Ectodermal cell (in vitro differentiated cells): ENCODE results near the gene WNT11.

Experiments used
- H3K27ac ChIP-seq: 2 replicates; pipeline ENCODE4 v1.7.0; 2013; ENCODE audit warnings: mild to moderate bottlenecking, low read depth, low read length; ENCODE audit not compliant: insufficient read depth, poor library complexity, severe bottlenecking
- H3K27me3 ChIP-seq: 2 replicates; pipeline ENCODE4 v1.7.0; 2013; ENCODE audit warnings: mild to moderate bottlenecking, low read length; ENCODE audit not compliant: insufficient read depth, control insufficient read depth, poor library complexity, severe bottlenecking
- H3K36me3 ChIP-seq: one replicate; pipeline ENCODE4 v1.7.0; 2013; ENCODE audit warnings: low read length; ENCODE audit not compliant: control insufficient read depth, insufficient read depth
- H3K4me1 ChIP-seq: one replicate; pipeline ENCODE4 v1.7.0; 2013; ENCODE audit warnings: low read length; ENCODE audit not compliant: control insufficient read depth, insufficient read depth
- H3K4me3 ChIP-seq: 2 replicates; pipeline ENCODE4 v1.7.0; 2013; ENCODE audit warnings: low read depth, low read length, control low read depth; ENCODE audit not compliant: insufficient read depth
- H3K9me3 ChIP-seq: 2 replicates; pipeline ENCODE4 v1.7.0; 2013; ENCODE audit warnings: mild to moderate bottlenecking, low read length, moderate library complexity; ENCODE audit not compliant: control insufficient read depth
- WGBS, 2 experiments: methylation state at CpG; one replicate each; pipeline ENCODE4 v1.1.7; 2013; ENCODE audit warnings: missing lambda C conversion rate in 2 of 2; 5-methylcytosine and 5-hydroxymethylcytosine counted together

WNT11 gene

GRCh38 chr11:76175783-76176182 lies 30.5 kb downstream of the WNT11 start:
- Histone ChIP-seq H3K36me3 (no peaks in the 10 kb centered on the region), H3K9me3 (no peaks in the 10 kb centered on the region), H3K4me3 (no peak overlapping the region), H3K4me1 (peaks cover 5% of the 10 kb centered on the region), H3K27ac (no peak overlapping the region), H3K27me3 (no peaks in the 10 kb centered on the region)
- WGBS, 2 experiments = 83 to 84% methylated on average over 4 of the region's 4 CpGs

DNA sequence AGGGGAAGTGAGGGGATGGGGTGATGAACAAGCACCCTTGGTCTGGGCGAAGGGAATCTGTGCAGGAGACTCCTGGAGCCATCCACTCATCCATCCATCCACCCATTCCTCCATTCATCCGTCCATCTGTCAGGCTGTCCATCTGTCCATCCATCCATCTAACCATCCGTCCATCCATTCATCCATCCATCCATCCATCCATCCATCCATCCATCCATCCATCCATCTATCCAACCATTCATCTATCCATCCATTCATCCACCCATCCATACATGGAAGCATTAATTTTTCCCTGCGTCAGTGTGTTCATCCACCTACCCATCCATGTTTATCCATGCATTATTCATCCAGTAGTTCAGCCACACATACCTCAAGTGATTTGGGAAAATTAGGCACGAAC lies 32.0 kb downstream of the WNT11 start:
- H3K4me3 ChIP-seq = no peak overlapping the region
- 87 to 93% methylated on average over 5 of the region's 5 CpGs for WGBS, 2 experiments
- no peaks in the 10 kb centered on the region for H3K36me3 ChIP-seq

GRCh38 chr11:76173663-76174062 lies 32.6 kb downstream of the WNT11 start:
- no peak overlapping the region for H3K27ac ChIP-seq
- no peaks in the 10 kb centered on the region for H3K9me3 ChIP-seq
- H3K27me3 ChIP-seq = no peaks in the 10 kb centered on the region
- 91 to 95% methylated on average over 8 of the region's 8 CpGs for WGBS, 2 experiments
- H3K4me3 ChIP-seq = no peak overlapping the region
- no peaks in the 10 kb centered on the region for H3K36me3 ChIP-seq
- peaks cover 5% of the 10 kb centered on the region for H3K4me1 ChIP-seq

More for the DNA sequence above, 32.0 kb downstream of the WNT11 start:
- Histone ChIP-seq H3K9me3 (no peaks in the 10 kb centered on the region), H3K27ac (no peak overlapping the region), H3K4me1 (peaks cover 5% of the 10 kb centered on the region), H3K27me3 (no peaks in the 10 kb centered on the region)

GRCh38 chr11:76172583-76172982 lies 33.7 kb downstream of the WNT11 start:
- H3K27ac ChIP-seq = no peak overlapping the region
- H3K4me1 ChIP-seq = peaks cover 5% of the 10 kb centered on the region
- no peaks in the 10 kb centered on the region for H3K27me3 ChIP-seq
- no peak overlapping the region for H3K4me3 ChIP-seq
- WGBS, 2 experiments = 86 to 88% methylated on average over 13 of the region's 13 CpGs
- H3K36me3 ChIP-seq = no peaks in the 10 kb centered on the region
- H3K9me3 ChIP-seq = no peaks in the 10 kb centered on the region

DNA sequence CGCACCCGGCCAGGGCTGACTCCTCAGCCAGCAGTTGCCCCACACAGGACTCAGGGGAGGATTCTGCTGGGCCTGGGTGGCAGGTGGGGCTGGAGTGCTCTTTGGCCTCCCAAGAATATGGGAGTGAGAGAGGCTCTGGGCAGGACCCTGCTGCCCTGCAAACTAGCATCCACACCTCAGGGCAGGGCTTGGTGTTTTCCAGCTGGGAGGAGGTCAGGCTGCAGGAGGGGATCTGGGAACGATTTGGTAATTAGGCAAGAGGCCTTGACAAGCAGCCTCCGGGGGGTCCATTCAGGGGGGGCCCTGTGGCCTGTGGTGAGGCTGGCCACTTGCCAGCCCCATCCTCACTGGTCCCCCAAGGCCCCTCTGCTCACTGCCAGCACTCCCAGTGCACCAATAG lies 35.8 kb downstream of the WNT11 start:
- no peaks in the 10 kb centered on the region for H3K36me3 ChIP-seq
- no peaks in the 10 kb centered on the region for H3K4me1 ChIP-seq
- no peak overlapping the region for H3K4me3 ChIP-seq
- 70 to 75% methylated on average over 4 of the region's 4 CpGs for WGBS, 2 experiments
- H3K9me3 ChIP-seq = no peaks in the 10 kb centered on the region
- no peaks in the 10 kb centered on the region for H3K27me3 ChIP-seq
- H3K27ac ChIP-seq = no peak overlapping the region

GRCh38 chr11:76169473-76169896 lies 36.8 kb downstream of the WNT11 start:
- no peak overlapping the region for H3K4me3 ChIP-seq
- 87 to 90% methylated on average over 15 of the region's 15 CpGs for WGBS, 2 experiments
- H3K4me1 ChIP-seq = no peaks in the 10 kb centered on the region
- H3K36me3 ChIP-seq = no peaks in the 10 kb centered on the region
- H3K9me3 ChIP-seq = no peaks in the 10 kb centered on the region
- H3K27ac ChIP-seq = no peak overlapping the region
- H3K27me3 ChIP-seq = peaks cover 3% of the 10 kb centered on the region

DNA sequence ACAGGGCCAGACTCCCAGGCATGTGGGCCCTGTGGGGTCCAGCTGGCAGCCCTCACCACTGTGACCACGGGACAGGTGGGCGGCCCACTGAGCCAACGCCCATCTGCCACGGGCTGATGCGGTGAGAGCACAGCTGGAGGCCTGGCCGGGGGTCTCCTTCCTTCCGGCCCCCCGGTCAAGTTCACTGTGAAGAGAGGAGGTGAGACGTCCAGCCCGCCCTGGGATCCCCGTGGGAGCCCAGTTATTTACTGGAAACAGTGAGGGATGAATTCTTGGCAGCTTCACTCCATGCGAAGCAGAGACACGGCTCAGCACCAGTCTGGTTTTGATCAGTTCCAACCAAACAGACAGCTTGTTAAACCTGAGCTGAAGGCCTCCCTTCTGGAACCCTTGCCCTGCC lies 38.7 kb downstream of the WNT11 start:
- H3K27me3 ChIP-seq = peaks cover 3% of the 10 kb centered on the region
- no peak overlapping the region for H3K4me3 ChIP-seq
- 90 to 91% methylated on average over 13 of the region's 13 CpGs for WGBS, 2 experiments

DNA sequence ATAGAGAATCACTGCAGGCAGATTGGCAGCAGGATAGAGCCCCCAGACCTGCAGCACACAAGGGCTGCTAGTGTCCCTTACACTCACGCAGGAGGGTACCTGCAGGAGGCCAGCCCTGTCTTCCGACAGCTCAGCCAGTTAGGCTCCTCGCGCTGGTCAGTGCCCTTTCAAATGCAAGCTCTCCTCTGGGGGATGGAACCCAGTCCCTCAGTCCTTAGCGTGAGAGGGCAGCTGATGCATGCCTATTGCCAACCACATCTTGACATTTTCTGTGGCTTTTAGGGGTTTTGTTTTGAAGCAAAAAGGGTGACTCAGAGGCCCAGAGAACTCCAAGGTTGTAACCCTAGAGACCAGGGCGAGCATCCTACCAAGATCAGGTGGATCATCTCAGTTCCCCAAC lies 40.0 kb downstream of the WNT11 start:
- Histone ChIP-seq H3K27me3 (peaks cover 3% of the 10 kb centered on the region), H3K4me3 (no peak overlapping the region), H3K27ac (no peak overlapping the region), H3K9me3 (no peaks in the 10 kb centered on the region), H3K36me3 (no peaks in the 10 kb centered on the region), H3K4me1 (no peaks in the 10 kb centered on the region)
- 20 to 22% methylated on average over 6 of the region's 6 CpGs for WGBS, 2 experiments

More for the DNA sequence above, 38.7 kb downstream of the WNT11 start:
- no peaks in the 10 kb centered on the region for H3K9me3 ChIP-seq
- H3K4me1 ChIP-seq = no peaks in the 10 kb centered on the region
- no peaks in the 10 kb centered on the region for H3K36me3 ChIP-seq
- H3K27ac ChIP-seq = no peak overlapping the region

DNA sequence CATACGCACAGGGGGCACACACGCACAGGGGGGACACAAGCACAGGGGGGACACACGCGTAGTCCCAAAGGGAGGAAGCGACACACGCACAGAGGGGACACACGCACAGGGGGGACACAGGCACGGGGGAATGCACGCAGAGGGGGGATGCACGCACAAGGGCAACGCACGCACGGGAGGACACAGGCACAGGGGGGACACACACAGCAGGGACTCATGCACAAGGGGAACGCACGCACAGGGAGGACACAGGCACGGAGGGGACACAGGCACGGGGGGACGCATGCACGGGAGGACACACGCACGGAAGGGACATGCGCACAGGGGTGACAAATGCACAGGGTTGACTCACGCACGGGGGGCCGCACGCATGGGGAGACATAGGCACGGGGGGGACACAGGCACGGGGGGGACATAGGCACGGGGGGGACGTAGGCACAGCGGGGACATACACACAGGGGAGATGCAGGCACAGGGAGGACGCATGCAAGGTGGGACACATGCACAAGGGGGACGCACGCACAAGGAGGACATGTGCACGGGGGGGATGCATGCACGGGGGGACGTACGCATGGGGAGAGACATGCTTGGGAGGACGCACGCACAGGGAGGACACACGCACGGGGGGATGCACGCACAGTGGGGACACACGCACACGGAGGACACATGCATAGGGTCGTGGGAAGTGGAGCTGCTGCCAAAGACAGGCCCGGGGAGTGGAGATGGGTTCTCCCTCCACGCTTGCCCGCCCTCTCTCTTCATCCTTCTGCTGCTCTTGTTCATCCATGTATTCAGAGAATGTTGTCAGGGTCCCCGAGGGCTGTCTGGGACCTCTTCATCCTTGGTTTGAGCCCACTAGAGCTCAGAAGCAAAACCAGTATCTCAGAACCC lies 41.2 kb downstream of the WNT11 start:
- peaks cover 3% of the 10 kb centered on the region for H3K27me3 ChIP-seq
- H3K9me3 ChIP-seq = no peaks in the 10 kb centered on the region
- peaks cover 2% of the 10 kb centered on the region for H3K4me1 ChIP-seq
- no peak overlapping the region for H3K4me3 ChIP-seq
- 92 to 93% methylated on average over 50 of the region's 50 CpGs for WGBS, 2 experiments
- no peak overlapping the region for H3K27ac ChIP-seq
- no peaks in the 10 kb centered on the region for H3K36me3 ChIP-seq

GRCh38 chr11:76164081-76164480 lies 42.2 kb downstream of the WNT11 start:
- Histone ChIP-seq H3K9me3 (no peaks in the 10 kb centered on the region), H3K27ac (no peak overlapping the region), H3K27me3 (peaks cover 3% of the 10 kb centered on the region), H3K4me3 (no peak overlapping the region), H3K4me1 (peaks cover 3% of the 10 kb centered on the region), H3K36me3 (no peaks in the 10 kb centered on the region)
- WGBS, 2 experiments = 87 to 91% methylated on average over 13 of the region's 13 CpGs
